ENCODE results near the gene KIZ.

Gene KIZ

GRCh38 chr20:21265261-21266190 lies 139.6 kb downstream of the KIZ start:
- peaks cover 0 to 4% of the 10 kb centered on the region in 2 donors for H3K9me3 ChIP-seq (ENCODE audit: control insufficient read depth in 2 of 2, low read length in 2 of 2)

DNA sequence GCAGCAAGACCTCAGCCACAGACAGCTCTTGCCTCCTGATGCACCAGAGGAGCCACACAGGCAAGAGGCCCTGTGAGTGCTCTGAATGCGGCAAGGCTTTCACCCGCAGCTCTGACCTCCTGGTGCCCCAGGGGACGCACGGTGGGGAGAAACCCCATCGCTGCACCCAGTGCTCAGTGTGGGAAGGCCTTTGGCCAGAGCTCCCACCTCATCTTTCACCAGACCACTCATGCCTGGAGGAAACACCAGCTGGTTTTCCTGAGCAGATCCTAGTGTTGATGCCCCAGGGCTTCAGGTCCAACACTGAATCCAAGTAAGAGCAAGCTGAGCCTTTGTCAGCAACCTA lies 140.3 kb downstream of the KIZ start:
- H3K36me3 ChIP-seq (ENCODE audit: control insufficient read depth in 2 of 2, insufficient read depth in 2 of 2, low read length in 2 of 2), result no peaks in the 10 kb centered on the region
- no peak overlapping the region for H3K4me3 ChIP-seq (ENCODE audit: low read length in 2 of 2)
- no peak overlapping the region for H3K9ac ChIP-seq (ENCODE audit: low read length in 2 of 2)
- peaks cover under 1 to 4% of the 10 kb centered on the region in 2 donors for H3K9me3 ChIP-seq (ENCODE audit: control insufficient read depth in 2 of 2, low read length in 2 of 2)
- H3K27me3 ChIP-seq (ENCODE audit: control insufficient read depth in 1 of 2, insufficient read depth in 2 of 2, low read length in 2 of 2), result no peaks in the 10 kb centered on the region
- H3K27ac ChIP-seq (ENCODE audit: low read length), result no peak overlapping the region
- no peaks in the 10 kb centered on the region for H3K4me1 ChIP-seq (ENCODE audit: control insufficient read depth, insufficient read depth, low read length)

More at GRCh38 chr20:21265261-21266190, 139.6 kb downstream of the KIZ start:
- H3K27ac ChIP-seq (ENCODE audit: low read length), result no peak overlapping the region
- H3K4me1 ChIP-seq (ENCODE audit: control insufficient read depth, insufficient read depth, low read length), result no peaks in the 10 kb centered on the region
- no peak overlapping the region for H3K4me3 ChIP-seq (ENCODE audit: low read length in 2 of 2)
- no peaks in the 10 kb centered on the region for H3K36me3 ChIP-seq (ENCODE audit: control insufficient read depth in 2 of 2, insufficient read depth in 2 of 2, low read length in 2 of 2)
- H3K27me3 ChIP-seq (ENCODE audit: control insufficient read depth in 1 of 2, insufficient read depth in 2 of 2, low read length in 2 of 2), result no peaks in the 10 kb centered on the region
- no peak overlapping the region for H3K9ac ChIP-seq (ENCODE audit: low read length in 2 of 2)

- no peaks in the 10 kb centered on the region for H3K36me3 ChIP-seq (ENCODE audit: control insufficient read depth in 2 of 2, insufficient read depth in 2 of 2, low read length in 2 of 2)
- H3K9ac ChIP-seq (ENCODE audit: low read length in 2 of 2), result no peak overlapping the region
- H3K9me3 ChIP-seq (ENCODE audit: control insufficient read depth in 2 of 2, low read length in 2 of 2), result peaks cover 4 to 10% of the 10 kb centered on the region in 2 donors
- H3K4me3 ChIP-seq (ENCODE audit: low read length in 2 of 2), result no peak overlapping the region
- peaks cover 0 to 2% of the 10 kb centered on the region in 2 donors for H3K27me3 ChIP-seq (ENCODE audit: control insufficient read depth in 1 of 2, insufficient read depth in 2 of 2, low read length in 2 of 2)
- no peak overlapping the region for H3K27ac ChIP-seq (ENCODE audit: low read length)
- H3K4me1 ChIP-seq (ENCODE audit: control insufficient read depth, insufficient read depth, low read length), result no peaks in the 10 kb centered on the region
Observed at GRCh38 chr20:21269772-21270171, 143.9 kb downstream of the KIZ start.

GRCh38 chr20:21270806-21271205 lies 144.9 kb downstream of the KIZ start:
- Histone ChIP-seq H3K27ac (ENCODE audit: low read length) (no peak overlapping the region), H3K4me3 (ENCODE audit: low read length in 2 of 2) (no peak overlapping the region), H3K9me3 (ENCODE audit: control insufficient read depth in 2 of 2, low read length in 2 of 2) (peaks cover 4 to 10% of the 10 kb centered on the region in 2 donors), H3K9ac (ENCODE audit: low read length in 2 of 2) (no peak overlapping the region), H3K4me1 (ENCODE audit: control insufficient read depth, insufficient read depth, low read length) (no peaks in the 10 kb centered on the region), H3K27me3 (ENCODE audit: control insufficient read depth in 1 of 2, insufficient read depth in 2 of 2, low read length in 2 of 2) (peaks cover 0 to 2% of the 10 kb centered on the region in 2 donors), H3K36me3 (ENCODE audit: control insufficient read depth in 2 of 2, insufficient read depth in 2 of 2, low read length in 2 of 2) (no peaks in the 10 kb centered on the region)

DNA sequence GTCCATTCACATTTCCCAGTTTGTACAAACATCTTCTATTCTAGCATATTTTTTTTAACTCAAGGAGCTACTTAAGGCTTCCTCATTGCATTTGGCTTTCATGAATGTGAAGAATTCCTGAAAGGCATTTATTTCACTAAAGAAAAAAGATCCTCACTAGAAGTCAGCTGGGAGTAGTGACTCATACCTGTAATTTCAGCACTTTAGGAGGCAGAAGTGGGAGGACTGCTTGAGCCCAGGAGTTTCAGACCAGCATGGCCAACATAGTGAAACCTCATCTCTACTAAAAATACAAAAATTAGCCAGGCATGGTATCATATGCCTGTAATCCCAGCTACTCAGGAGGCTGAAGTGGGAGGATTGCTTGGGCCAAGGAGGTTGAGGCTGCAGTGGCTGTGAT lies 146.4 kb downstream of the KIZ start:
- no peak overlapping the region for H3K4me3 ChIP-seq (ENCODE audit: low read length in 2 of 2)
- H3K4me1 ChIP-seq (ENCODE audit: control insufficient read depth, insufficient read depth, low read length), result no peaks in the 10 kb centered on the region
- H3K27ac ChIP-seq (ENCODE audit: low read length), result no peak overlapping the region
- peaks cover 4 to 6% of the 10 kb centered on the region in 2 donors for H3K9me3 ChIP-seq (ENCODE audit: control insufficient read depth in 2 of 2, low read length in 2 of 2)
- no peaks in the 10 kb centered on the region for H3K36me3 ChIP-seq (ENCODE audit: control insufficient read depth in 2 of 2, insufficient read depth in 2 of 2, low read length in 2 of 2)
- H3K27me3 ChIP-seq (ENCODE audit: control insufficient read depth in 1 of 2, insufficient read depth in 2 of 2, low read length in 2 of 2), result peaks cover 0 to 2% of the 10 kb centered on the region in 2 donors
- H3K9ac ChIP-seq (ENCODE audit: low read length in 2 of 2), result no peak overlapping the region

GRCh38 chr20:21272679-21273078 lies 146.8 kb downstream of the KIZ start:
- H3K27ac ChIP-seq (ENCODE audit: low read length), result no peak overlapping the region

DNA sequence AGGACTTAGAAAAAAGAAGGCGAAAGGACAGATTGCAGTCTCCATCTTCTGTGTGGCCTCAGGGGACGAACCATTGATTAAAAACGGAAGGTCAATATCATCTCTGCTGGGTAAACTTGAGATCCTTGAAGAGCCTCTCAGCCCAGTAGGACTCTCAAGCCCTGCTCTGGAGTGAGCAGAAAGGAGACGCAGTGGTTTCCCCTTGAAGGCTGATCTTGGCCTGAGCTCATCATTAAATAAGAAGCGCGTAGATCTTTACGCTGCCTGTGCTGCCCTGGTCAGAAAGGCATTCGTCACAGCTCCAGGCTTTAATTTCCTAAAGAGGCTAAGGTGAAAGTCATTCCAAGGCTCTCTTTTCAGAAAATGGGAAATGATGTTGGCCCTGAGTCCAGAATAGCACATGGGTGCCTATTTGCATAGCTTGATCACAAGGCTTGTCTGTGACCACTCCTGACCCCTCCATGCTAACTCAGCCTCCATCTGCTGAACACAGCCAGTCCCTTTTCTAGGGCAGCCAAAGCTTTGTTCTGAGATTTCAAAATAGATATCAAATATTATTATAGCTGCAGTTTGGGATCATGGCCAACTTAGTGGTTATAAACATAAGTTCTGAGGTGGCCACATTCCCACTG lies 148.0 kb downstream of the KIZ start:
- peaks cover 4 to 6% of the 10 kb centered on the region in 2 donors for H3K9me3 ChIP-seq (ENCODE audit: control insufficient read depth in 2 of 2, low read length in 2 of 2)
- no peak overlapping the region for H3K9ac ChIP-seq (ENCODE audit: low read length in 2 of 2)
- H3K27me3 ChIP-seq (ENCODE audit: control insufficient read depth in 1 of 2, insufficient read depth in 2 of 2, low read length in 2 of 2), result peaks cover 0 to 2% of the 10 kb centered on the region in 2 donors
- no peaks in the 10 kb centered on the region for H3K4me1 ChIP-seq (ENCODE audit: control insufficient read depth, insufficient read depth, low read length)
- no peaks in the 10 kb centered on the region for H3K36me3 ChIP-seq (ENCODE audit: control insufficient read depth in 2 of 2, insufficient read depth in 2 of 2, low read length in 2 of 2)
- H3K4me3 ChIP-seq (ENCODE audit: low read length in 2 of 2), result no peak overlapping the region
- H3K27ac ChIP-seq (ENCODE audit: low read length), result no peak overlapping the region

More at GRCh38 chr20:21272679-21273078, 146.8 kb downstream of the KIZ start:
- no peak overlapping the region for H3K9ac ChIP-seq (ENCODE audit: low read length in 2 of 2)
- peaks cover 0 to 2% of the 10 kb centered on the region in 2 donors for H3K27me3 ChIP-seq (ENCODE audit: control insufficient read depth in 1 of 2, insufficient read depth in 2 of 2, low read length in 2 of 2)
- no peaks in the 10 kb centered on the region for H3K4me1 ChIP-seq (ENCODE audit: control insufficient read depth, insufficient read depth, low read length)
- no peak overlapping the region for H3K4me3 ChIP-seq (ENCODE audit: low read length in 2 of 2)
- no peaks in the 10 kb centered on the region for H3K36me3 ChIP-seq (ENCODE audit: control insufficient read depth in 2 of 2, insufficient read depth in 2 of 2, low read length in 2 of 2)
- peaks cover 4 to 6% of the 10 kb centered on the region in 2 donors for H3K9me3 ChIP-seq (ENCODE audit: control insufficient read depth in 2 of 2, low read length in 2 of 2)

GRCh38 chr20:21278829-21279228 lies 152.9 kb downstream of the KIZ start:
- Histone ChIP-seq H3K4me3 (ENCODE audit: low read length in 2 of 2) (no peak overlapping the region), H3K9me3 (ENCODE audit: control insufficient read depth in 2 of 2, low read length in 2 of 2) (peaks cover 0 to 2% of the 10 kb centered on the region in 2 donors), H3K27me3 (ENCODE audit: control insufficient read depth in 1 of 2, insufficient read depth in 2 of 2, low read length in 2 of 2) (peaks cover 0 to 2% of the 10 kb centered on the region in 2 donors), H3K27ac (ENCODE audit: low read length) (no peak overlapping the region), H3K9ac (ENCODE audit: low read length in 2 of 2) (no peak overlapping the region), H3K4me1 (ENCODE audit: control insufficient read depth, insufficient read depth, low read length) (no peaks in the 10 kb centered on the region), H3K36me3 (ENCODE audit: control insufficient read depth in 2 of 2, insufficient read depth in 2 of 2, low read length in 2 of 2) (no peaks in the 10 kb centered on the region)

GRCh38 chr20:21279706-21280521 lies 154.0 kb downstream of the KIZ start:
- Histone ChIP-seq H3K4me1 (ENCODE audit: control insufficient read depth, insufficient read depth, low read length) (no peaks in the 10 kb centered on the region), H3K9ac (ENCODE audit: low read length in 2 of 2) (no peak overlapping the region), H3K9me3 (ENCODE audit: control insufficient read depth in 2 of 2, low read length in 2 of 2) (peaks cover 0 to 2% of the 10 kb centered on the region in 2 donors), H3K27ac (ENCODE audit: low read length) (no peak overlapping the region), H3K27me3 (ENCODE audit: control insufficient read depth in 1 of 2, insufficient read depth in 2 of 2, low read length in 2 of 2) (no peaks in the 10 kb centered on the region), H3K4me3 (ENCODE audit: low read length in 2 of 2) (no peak overlapping the region), H3K36me3 (ENCODE audit: control insufficient read depth in 2 of 2, insufficient read depth in 2 of 2, low read length in 2 of 2) (no peaks in the 10 kb centered on the region)

GRCh38 chr20:21280522-21281016 lies 154.7 kb downstream of the KIZ start:
- Histone ChIP-seq H3K9me3 (ENCODE audit: control insufficient read depth in 2 of 2, low read length in 2 of 2) (peaks cover 0 to 2% of the 10 kb centered on the region in 2 donors), H3K27ac (ENCODE audit: low read length) (no peak overlapping the region), H3K4me1 (ENCODE audit: control insufficient read depth, insufficient read depth, low read length) (no peaks in the 10 kb centered on the region), H3K4me3 (ENCODE audit: low read length in 2 of 2) (no peak overlapping the region), H3K27me3 (ENCODE audit: control insufficient read depth in 1 of 2, insufficient read depth in 2 of 2, low read length in 2 of 2) (no peaks in the 10 kb centered on the region), H3K9ac (ENCODE audit: low read length in 2 of 2) (no peak overlapping the region), H3K36me3 (ENCODE audit: control insufficient read depth in 2 of 2, insufficient read depth in 2 of 2, low read length in 2 of 2) (no peaks in the 10 kb centered on the region)
